ENCODE data around the gene SLC22A6.

- no peak for TF ChIP-seq EZH2phosphoT487 (IDR thresholded peaks at IDR 0.05; ENCODE audit: insufficient read depth, low read depth)
- TF ChIP-seq EZH2 (IDR thresholded peaks at IDR 0.05; ENCODE audit: insufficient read depth, poor library complexity, severe bottlenecking): no peak
These were observed 14.9 kb upstream of the SLC22A6 start for GRCh38 chr11:62999649-63000048.

Data from GM23248 (cell line).